ENCODE data around the gene NEU3.

NEU3 gene

DNA sequence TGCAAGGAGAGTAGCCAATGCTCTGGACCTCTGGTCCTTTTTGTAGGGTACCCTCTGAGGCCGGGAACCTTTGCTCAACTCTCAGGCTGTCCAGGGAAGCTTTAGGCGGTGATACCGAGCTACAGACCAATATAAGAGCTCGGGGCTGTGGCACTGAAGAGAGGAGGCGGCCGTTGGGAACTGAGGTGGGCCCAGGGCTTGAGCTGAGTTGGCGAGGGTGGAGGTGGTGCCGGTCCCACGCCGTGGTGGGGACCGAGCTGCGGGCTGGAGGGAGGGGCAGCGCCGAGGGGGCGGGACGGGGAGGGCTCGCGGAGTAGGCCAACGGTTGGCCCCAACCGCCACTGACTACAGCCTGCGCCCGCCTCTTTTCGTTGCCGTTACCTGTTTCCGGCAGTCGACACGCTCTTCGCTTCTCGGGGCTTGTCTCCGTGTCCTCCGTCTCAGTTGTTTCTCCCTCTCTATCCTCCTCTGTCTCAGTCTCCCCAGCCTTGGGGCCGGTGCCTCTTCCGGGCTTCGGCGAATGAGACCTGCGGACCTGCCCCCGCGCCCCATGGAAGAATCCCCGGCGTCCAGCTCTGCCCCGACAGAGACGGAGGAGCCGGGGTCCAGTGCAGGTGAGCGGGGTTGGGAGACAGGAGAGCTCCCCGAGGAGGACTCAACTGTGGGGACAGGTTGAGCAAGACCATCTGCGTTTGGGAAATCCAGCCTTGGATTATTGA is at the start of gene NEU3:
Gene NEU3 (plus strand): TSS at position 393 of the 719 bp plus-strand sequence. CDS start 128 bp downstream, at position 521.
- Histone ChIP-seq H3K4me3 (ENCODE audit: low read length) (peak within 1 kb of the TSS; percentile 92), H3K27me3 (ENCODE audit: control insufficient read depth, insufficient read depth, low read length) (no peaks in the 10 kb centered on the region), H3K9ac (ENCODE audit: low read length) (peak within 1 kb of the TSS; percentile 46), H3K27ac (ENCODE audit: low read depth, low read length) (peak within 1 kb of the TSS; percentile 32), H3K36me3 (ENCODE audit: control insufficient read depth, insufficient read depth, low read length) (no peaks in the 10 kb centered on the region), H3K4me1 (ENCODE audit: control insufficient read depth, insufficient read depth, low read length) (peaks cover 5% of the 10 kb centered on the region)

DNA sequence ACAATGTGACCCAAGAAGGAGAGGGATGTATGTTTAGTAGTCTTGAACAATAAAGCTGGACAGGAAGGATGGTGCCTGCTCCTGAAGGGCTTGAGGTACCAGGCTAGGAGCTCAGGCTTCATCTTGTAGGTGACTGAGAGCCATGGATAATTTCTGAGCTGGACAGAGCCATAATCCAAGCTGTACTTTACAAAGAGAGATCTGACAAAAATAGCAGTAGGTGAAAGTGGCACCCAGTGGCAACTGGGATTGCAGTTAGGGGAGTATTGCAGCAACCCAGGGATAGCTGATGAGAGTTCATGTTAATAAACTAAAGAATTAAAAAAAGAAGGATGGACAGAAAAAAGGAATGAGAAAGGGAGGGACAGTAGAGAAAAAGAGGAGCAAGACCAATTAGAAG is 47.2 kb upstream of the NEU3 start:
- Histone ChIP-seq H3K36me3 (ENCODE audit: control insufficient read depth, insufficient read depth, low read length) (peaks cover 10% of the 10 kb centered on the region), H3K9ac (ENCODE audit: low read length) (no peak overlapping the region), H3K4me3 (ENCODE audit: low read length) (no peak overlapping the region), H3K27me3 (ENCODE audit: control insufficient read depth, insufficient read depth, low read length) (no peaks in the 10 kb centered on the region), H3K4me1 (ENCODE audit: control insufficient read depth, insufficient read depth, low read length) (no peaks in the 10 kb centered on the region), H3K27ac (ENCODE audit: low read depth, low read length) (no peak overlapping the region)

DNA sequence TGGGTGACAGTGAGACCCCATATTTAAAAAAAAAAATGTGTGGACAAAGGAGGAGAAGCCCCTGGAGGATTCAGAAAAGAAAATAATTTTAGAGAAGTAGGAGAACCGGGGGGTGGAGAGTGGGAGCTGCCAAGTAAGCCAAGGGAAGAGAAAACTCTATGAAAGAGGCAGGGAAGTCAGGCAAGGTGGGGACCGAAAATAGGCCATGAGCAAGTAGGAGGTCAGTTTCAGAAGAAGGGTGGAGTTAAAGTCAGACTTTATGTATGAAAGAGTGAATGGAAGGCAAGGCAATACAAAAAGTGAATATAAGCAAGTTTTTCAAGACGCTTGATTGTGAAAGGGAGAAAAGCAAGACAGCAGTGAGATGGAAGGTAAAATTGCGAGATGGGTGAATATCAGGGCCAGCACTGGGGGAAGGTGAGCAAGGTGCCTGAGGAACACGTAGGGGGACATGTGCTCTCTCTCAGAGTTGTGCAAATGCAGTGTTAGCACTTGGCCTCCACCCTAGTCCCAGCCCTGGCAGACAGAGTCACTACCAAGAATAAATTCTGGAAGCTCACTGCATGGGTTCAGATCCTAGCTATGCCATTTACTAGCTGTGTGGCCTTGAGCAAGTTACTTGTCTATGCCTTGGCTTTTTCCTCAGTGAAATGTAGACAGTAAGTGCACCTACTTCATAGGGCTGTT is 46.5 kb upstream of the NEU3 start:
- H3K4me3 ChIP-seq (ENCODE audit: low read length) = no peak overlapping the region
- no peaks in the 10 kb centered on the region for H3K27me3 ChIP-seq (ENCODE audit: control insufficient read depth, insufficient read depth, low read length)
- peaks cover 10% of the 10 kb centered on the region for H3K36me3 ChIP-seq (ENCODE audit: control insufficient read depth, insufficient read depth, low read length)
- no peak overlapping the region for H3K27ac ChIP-seq (ENCODE audit: low read depth, low read length)
- H3K9ac ChIP-seq (ENCODE audit: low read length) = no peak overlapping the region
- no peaks in the 10 kb centered on the region for H3K4me1 ChIP-seq (ENCODE audit: control insufficient read depth, insufficient read depth, low read length)

- no peaks in the 10 kb centered on the region for H3K27me3 ChIP-seq (ENCODE audit: control insufficient read depth, insufficient read depth, low read length)
- peaks cover 3% of the 10 kb centered on the region for H3K4me1 ChIP-seq (ENCODE audit: control insufficient read depth, insufficient read depth, low read length)
- peak overlapping the region; percentile 74 for H3K9ac ChIP-seq (ENCODE audit: low read length)
- H3K36me3 ChIP-seq (ENCODE audit: control insufficient read depth, insufficient read depth, low read length) = peaks cover 5% of the 10 kb centered on the region
- H3K27ac ChIP-seq (ENCODE audit: low read depth, low read length) = peak overlapping the region; percentile 76
- H3K4me3 ChIP-seq (ENCODE audit: low read length) = peak overlapping the region; percentile 100
Observed at GRCh38 chr11:74948546-74948897, 40.2 kb upstream of the NEU3 start.

- peak within 1 kb of the TSS; percentile 74 for H3K9ac ChIP-seq (ENCODE audit: low read length)
- peaks cover 3% of the 10 kb centered on the region for H3K4me1 ChIP-seq (ENCODE audit: control insufficient read depth, insufficient read depth, low read length)
- peak within 1 kb of the TSS; percentile 76 for H3K27ac ChIP-seq (ENCODE audit: low read depth, low read length)
- peaks cover 2% of the 10 kb centered on the region for H3K36me3 ChIP-seq (ENCODE audit: control insufficient read depth, insufficient read depth, low read length)
- peak within 1 kb of the TSS; percentile 100 for H3K4me3 ChIP-seq (ENCODE audit: low read length)
- H3K27me3 ChIP-seq (ENCODE audit: control insufficient read depth, insufficient read depth, low read length) = no peaks in the 10 kb centered on the region
Observed at GRCh38 chr11:74948898-74949752, 39.6 kb upstream of the NEU3 start, which contains the start of the genes SPCS2 and XRRA1. TSS of gene SPCS2 (plus strand) at chr11:74949266. CDS start at chr11:74949286, 20 bp downstream. TSS of gene XRRA1 (minus strand) at chr11:74949091. CDS start at chr11:74940878, 8,213 bp downstream.

DNA sequence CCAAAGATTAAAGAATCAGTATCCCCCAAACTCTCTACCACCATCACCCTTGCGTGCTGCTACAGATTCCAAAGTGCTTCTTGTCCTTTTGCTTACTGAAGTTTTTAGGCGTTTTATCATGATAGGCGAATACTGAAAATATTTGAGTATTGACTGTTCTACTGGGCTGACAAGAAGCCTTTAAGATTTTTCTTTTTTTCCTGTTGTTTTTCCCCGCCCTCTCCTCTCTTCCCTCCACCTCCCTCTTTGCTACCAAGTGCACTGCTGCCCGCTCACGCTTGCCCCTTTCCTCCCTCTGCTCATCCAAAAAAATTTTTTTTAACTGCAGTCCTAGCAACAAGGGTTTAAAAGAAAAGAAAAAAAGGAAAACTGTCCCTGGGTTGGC is 39.0 kb upstream of the NEU3 start:
- Histone ChIP-seq H3K36me3 (ENCODE audit: control insufficient read depth, insufficient read depth, low read length) (no peaks in the 10 kb centered on the region), H3K27me3 (ENCODE audit: control insufficient read depth, insufficient read depth, low read length) (no peaks in the 10 kb centered on the region), H3K4me3 (ENCODE audit: low read length) (peak overlapping the region; percentile 100), H3K4me1 (ENCODE audit: control insufficient read depth, insufficient read depth, low read length) (peaks cover 3% of the 10 kb centered on the region), H3K9ac (ENCODE audit: low read length) (peak overlapping the region; percentile 70), H3K27ac (ENCODE audit: low read depth, low read length) (peak overlapping the region; percentile 59)

DNA sequence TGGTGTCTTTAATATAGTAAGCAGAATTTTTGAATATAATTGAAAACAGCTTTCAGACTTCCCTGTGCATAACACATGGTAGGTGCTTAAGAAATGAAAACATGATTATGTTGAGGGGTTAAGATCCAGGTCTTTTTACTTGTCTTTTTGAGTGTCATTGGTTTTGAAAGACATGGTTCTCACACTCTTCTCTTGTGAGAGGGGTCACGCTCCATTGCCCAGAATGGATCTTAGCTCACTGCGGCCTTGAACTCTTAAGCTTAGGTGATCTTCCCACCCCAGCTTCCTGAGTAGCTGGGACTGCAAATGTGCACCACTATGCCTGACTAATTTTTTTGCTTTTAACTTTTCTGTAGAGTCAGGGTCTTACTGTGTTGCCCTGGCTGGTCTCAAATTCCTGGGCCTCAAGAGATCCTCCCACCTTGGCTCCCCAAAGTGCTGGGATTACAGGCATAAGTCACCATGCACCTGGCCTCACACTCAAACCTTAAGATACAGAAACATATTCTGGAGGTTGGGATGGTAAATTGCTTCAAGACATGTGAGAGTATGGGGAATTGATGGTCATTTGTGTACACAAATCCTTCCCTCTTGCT is 38.3 kb upstream of the NEU3 start:
- no peak overlapping the region for H3K9ac ChIP-seq (ENCODE audit: low read length)
- H3K27ac ChIP-seq (ENCODE audit: low read depth, low read length) = no peak overlapping the region
- no peaks in the 10 kb centered on the region for H3K36me3 ChIP-seq (ENCODE audit: control insufficient read depth, insufficient read depth, low read length)
- H3K4me1 ChIP-seq (ENCODE audit: control insufficient read depth, insufficient read depth, low read length) = peaks cover 3% of the 10 kb centered on the region
- H3K27me3 ChIP-seq (ENCODE audit: control insufficient read depth, insufficient read depth, low read length) = no peaks in the 10 kb centered on the region
- H3K4me3 ChIP-seq (ENCODE audit: low read length) = peak overlapping the region; percentile 100

- peaks cover 3% of the 10 kb centered on the region for H3K4me1 ChIP-seq (ENCODE audit: control insufficient read depth, insufficient read depth, low read length)
- no peak overlapping the region for H3K4me3 ChIP-seq (ENCODE audit: low read length)
- H3K9ac ChIP-seq (ENCODE audit: low read length) = no peak overlapping the region
- no peaks in the 10 kb centered on the region for H3K36me3 ChIP-seq (ENCODE audit: control insufficient read depth, insufficient read depth, low read length)
- H3K27me3 ChIP-seq (ENCODE audit: control insufficient read depth, insufficient read depth, low read length) = no peaks in the 10 kb centered on the region
- H3K27ac ChIP-seq (ENCODE audit: low read depth, low read length) = no peak overlapping the region
Observed at GRCh38 chr11:74951226-74951625, 37.5 kb upstream of the NEU3 start.

- Histone ChIP-seq H3K4me1 (ENCODE audit: control insufficient read depth, insufficient read depth, low read length) (peaks cover 3% of the 10 kb centered on the region), H3K4me3 (ENCODE audit: low read length) (no peak overlapping the region), H3K9ac (ENCODE audit: low read length) (no peak overlapping the region), H3K36me3 (ENCODE audit: control insufficient read depth, insufficient read depth, low read length) (no peaks in the 10 kb centered on the region), H3K27me3 (ENCODE audit: control insufficient read depth, insufficient read depth, low read length) (no peaks in the 10 kb centered on the region), H3K27ac (ENCODE audit: low read depth, low read length) (no peak overlapping the region)
Observed at GRCh38 chr11:74952752-74953151, 36.0 kb upstream of the NEU3 start.

DNA sequence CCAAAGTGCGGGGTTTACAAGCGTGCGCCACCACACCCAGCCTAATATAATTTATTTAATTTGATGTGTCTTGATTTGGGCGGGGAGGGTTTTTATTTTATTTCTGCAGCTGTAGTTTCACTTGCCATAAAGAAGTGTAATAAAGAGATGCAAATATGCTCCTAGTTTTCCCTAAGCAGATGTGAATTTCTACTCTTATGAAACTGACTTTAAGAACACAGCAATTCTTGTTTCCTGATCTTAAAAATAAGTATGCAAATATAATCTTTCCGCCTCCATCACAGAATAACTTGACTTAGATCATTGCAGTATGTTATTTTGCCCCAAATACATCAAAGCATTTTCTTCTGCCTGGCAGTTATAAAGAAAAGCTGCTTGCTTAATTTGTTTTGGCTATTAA is 35.3 kb upstream of the NEU3 start:
- H3K4me1 ChIP-seq (ENCODE audit: control insufficient read depth, insufficient read depth, low read length) = peaks cover 3% of the 10 kb centered on the region
- no peak overlapping the region for H3K27ac ChIP-seq (ENCODE audit: low read depth, low read length)
- no peak overlapping the region for H3K9ac ChIP-seq (ENCODE audit: low read length)
- H3K36me3 ChIP-seq (ENCODE audit: control insufficient read depth, insufficient read depth, low read length) = no peaks in the 10 kb centered on the region
- H3K4me3 ChIP-seq (ENCODE audit: low read length) = no peak overlapping the region
- no peaks in the 10 kb centered on the region for H3K27me3 ChIP-seq (ENCODE audit: control insufficient read depth, insufficient read depth, low read length)

DNA sequence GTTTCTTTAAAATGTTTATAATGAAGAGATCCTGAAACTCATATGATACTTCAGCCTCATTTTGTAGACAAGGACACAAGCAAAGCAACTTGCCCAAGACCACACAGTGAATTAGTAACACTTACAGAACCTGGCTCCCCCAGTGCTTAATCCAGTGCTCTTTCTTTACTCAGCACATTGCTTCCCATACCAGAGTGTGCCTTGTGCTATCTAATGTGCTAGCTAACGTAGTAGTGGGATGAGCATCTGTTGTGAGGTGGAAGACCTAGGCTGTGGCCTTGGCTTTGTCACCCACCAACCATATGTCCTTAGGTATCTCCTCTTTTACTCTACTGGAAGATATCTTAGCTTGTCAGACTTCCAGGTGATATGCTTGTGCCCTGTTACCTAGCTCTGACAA is 34.5 kb upstream of the NEU3 start:
- H3K36me3 ChIP-seq (ENCODE audit: control insufficient read depth, insufficient read depth, low read length) = no peaks in the 10 kb centered on the region
- H3K4me1 ChIP-seq (ENCODE audit: control insufficient read depth, insufficient read depth, low read length) = peaks cover 3% of the 10 kb centered on the region
- H3K4me3 ChIP-seq (ENCODE audit: low read length) = no peak overlapping the region
- no peak overlapping the region for H3K9ac ChIP-seq (ENCODE audit: low read length)
- no peaks in the 10 kb centered on the region for H3K27me3 ChIP-seq (ENCODE audit: control insufficient read depth, insufficient read depth, low read length)
- no peak overlapping the region for H3K27ac ChIP-seq (ENCODE audit: low read depth, low read length)

All from rectal smooth muscle tissue (tissue), 1 donor.